NOMO-1 treated with DMSO at 0.1 percent for 48 hours (cell line): ENCODE measurements around the gene DMXL2.
"Not testable (repeated sequence)": the region's sequence is repeated elsewhere in the genome, so short reads cannot be mapped to it uniquely, and the experiment has no call there.

Experiments
- DNase-seq: peaks from one replicate; lab custom pipeline; 2025; ENCODE audit not compliant: unreplicated experiment; lab: John Stamatoyannopoulos, UW

Gene DMXL2

DNA sequence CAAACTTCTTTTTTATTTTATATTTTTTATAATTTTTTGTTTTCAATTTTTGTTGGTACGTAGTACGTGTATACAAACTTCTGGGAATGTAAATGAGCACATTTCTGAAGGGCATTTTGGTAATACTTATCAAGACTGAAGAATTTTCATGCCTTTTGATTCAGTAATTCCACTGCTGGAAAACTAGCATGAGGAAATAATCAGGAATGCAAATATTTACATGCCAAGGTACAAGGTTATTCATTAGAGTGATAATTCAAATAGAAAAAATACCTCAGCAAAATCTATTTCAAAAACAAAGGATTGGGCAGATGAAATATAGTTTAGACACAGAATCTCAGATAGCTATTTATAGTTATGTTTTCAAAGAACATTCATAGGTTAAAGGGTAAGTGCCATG, 128.7 kb downstream of the DMXL2 start:
- DNase-seq, result no peak

DNA sequence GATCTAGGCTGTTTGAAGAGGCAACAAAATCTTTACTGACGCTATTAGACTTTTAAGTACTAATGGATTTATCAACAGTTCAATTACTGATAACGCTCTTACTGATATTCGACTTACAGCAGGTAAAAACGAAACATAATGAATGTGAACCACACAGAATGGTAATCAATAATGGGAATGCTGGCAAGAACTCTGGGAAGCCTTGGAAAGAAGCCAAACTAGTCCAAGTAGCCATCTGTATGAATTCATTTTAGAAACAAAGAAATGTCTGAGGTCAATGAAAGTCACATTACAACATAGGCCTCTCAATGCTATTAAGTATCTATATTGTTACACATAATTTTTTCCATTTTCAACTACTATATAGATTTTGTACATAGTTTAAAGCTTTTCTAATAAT, 130.0 kb downstream of the DMXL2 start:
- no peak for DNase-seq

DNA sequence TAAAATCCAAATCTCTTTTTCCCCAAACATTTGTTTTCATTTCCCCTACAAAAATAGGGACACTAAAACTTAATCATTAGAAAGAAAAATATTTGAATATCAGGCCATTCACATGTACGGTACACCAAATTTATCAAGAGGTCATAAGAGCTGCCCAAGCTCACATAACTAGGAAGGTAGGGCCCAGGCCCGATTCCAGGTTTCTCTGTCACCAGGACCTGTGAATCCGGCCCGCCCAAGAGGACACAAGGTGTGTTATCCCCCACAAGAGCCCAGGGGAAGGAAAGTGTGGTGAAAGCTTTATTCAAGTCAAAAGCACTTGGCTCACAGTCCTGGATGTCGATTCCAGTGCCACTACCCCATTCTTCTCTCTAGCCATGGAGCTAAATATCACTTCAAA, 130.6 kb downstream of the DMXL2 start:
- no peak for DNase-seq

DNA sequence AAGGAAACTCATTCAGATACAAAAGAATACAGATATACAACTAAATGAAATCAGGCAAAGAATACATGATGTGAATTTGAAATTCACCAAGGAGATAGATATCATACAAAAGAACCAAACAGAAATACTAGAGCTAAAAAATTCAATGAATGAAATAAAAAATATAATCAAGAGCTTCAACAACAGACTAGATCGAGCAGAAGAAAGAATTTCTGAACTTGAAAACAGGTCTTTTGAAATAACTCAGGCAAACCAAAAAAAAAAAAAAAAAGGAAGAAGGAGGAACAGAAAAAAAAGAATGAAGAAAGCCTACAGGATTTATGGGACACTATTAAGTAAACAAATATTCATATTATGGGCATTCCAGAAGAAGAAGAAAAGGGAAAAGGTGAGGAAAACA, 137.8 kb downstream of the DMXL2 start:
- no peak for DNase-seq

DNA sequence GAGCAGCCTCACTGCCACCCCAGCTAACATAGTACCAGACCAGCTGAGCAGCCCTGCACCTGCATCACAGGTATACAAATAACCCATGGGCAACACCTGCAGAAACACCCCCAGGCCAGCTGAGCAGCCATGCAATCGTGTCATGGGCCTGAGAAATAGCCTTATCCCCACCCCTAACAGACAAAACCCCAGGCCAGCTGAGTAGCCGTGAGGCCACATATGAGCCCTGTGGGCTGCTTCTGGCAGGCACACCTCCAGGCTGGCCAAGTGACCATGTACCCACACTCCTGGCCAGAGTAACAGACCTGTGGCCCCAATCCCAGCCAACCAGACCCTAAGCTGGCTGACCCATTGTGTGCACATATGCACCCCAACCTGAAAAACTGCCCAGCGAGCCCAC, 138.6 kb downstream of the DMXL2 start:
- no peak for DNase-seq

DNA sequence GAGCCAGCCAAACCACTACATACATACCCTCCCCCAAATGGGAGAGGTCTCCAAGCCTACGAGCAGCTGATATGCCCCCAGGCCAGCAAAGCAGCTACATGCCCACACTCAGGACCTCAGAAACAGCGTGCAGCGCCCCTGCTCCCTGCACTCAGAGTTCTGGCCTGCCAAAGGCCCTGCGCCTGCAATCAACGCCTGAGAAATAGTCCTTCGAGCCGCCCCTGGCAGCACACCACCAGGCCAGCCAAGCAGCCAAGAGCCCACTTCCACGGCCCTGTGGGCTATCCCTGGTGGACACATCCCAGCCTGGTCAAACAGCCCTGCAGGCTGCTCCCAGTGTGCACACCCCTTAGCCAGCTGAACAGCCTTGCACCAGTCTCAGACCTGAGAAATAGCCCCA, 139.1 kb downstream of the DMXL2 start:
- DNase-seq, result no peak

DNA sequence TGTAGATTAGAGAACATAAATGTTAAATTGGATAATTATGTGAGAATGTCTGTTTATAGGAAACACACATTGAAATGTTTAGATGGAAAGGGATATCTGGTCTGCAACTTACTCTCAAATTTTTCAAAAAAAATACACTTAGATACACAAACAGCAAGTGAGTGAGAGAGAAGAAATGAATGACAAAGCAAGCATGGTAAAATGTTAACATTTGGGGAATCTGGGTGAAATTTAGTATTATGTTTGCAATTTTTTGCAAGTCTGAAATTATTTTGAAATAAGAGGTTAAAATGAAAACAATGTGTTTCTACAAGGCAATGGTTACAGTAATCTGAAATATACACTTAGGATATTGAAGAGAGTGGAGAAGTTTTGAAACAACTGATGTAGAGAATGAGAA, 146.8 kb downstream of the DMXL2 start:
- no peak for DNase-seq

DNA sequence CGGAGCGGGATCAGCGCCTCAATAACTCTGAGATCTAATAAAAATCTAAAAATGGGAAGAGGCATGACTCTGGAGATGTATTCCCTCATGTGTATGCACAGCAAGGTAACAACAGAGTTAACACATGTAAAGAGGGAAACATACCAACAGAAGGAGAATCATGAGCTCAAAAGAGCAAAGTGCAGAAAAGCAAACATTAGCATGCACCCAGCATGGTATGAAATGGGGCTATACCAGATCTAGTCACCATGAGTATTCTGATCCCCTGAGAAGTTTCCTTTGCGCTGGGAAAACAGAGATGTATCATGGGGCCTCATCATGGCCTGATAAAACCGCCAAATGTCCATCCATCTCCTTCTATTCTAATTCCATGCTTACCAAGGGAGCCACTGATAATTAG, 152.1 kb downstream of the DMXL2 start:
- DNase-seq, result no peak

DNA sequence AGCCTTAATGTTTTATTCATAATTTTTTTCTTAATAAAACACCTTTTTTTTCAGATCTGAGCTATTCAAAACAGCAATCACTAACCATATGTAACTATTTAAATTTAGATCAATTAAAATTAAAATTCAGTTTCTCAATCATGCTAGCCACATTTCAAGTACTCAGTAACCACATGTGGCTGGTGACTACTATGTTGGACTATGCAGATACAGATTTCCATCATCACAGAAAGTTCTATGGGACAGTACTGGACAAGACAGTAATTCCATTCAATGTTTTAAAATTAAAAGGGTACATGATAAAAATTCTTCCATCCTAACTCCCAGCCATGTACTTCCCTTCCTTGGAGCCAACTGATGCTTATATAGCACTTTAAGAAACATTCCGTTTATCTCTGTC, 161.8 kb downstream of the DMXL2 start:
- DNase-seq, result no peak

DNA sequence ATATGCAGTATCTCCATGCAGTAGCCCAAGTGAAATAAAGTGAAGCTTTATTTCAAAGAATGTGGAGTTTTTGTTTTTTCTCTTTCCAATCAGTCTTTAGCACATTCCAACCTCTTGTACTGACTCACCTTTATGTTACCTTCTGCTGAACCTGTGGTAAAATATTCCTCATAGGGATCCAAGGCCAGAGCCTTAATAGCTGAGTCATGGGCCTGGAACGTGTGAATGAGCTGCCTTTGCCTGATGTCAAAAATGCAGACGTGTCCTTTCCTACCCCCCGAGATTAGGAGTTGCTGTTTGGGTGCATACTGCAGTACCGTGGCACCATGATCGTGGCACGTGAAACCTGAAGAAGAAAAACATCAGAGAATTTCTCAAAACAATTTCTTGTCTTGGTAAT, 172.6 kb downstream of the DMXL2 start:
- no peak for DNase-seq

DNA sequence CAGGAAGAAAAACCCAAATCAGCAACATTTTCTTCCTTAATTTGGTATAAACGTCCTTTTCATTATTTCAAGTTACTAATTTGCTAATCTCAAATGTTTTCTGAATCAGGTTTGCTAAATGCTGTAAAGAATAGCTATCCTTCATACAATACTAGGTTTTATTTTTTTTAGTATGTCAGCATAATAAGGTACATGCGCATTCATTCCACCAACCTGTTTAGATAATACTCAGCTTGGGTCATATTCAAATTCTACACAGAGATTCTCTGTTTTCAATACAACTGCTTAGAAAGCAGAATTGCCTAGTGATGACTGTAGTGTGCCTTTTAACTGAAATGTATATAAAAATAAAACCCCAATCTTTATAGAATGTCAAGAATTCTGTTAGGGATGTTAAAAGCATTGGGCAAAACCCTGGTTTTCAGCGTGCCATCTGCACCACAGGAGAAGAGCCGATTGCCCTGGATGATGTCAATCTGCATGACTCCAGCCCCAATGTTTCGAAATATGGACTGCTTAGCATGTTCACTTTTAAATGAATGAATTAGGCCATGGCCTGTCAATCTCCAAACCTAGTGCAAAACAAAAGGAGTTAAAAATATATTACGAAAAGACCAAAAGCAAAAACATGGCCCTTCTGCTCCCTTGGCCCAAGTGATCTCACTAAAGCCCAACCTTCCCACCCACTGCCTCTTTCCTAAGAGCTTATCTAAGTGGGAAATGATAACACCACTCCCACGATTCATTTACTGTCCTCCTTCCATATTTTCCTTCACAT, 173.8 kb downstream of the DMXL2 start:
- DNase-seq, result no peak

DNA sequence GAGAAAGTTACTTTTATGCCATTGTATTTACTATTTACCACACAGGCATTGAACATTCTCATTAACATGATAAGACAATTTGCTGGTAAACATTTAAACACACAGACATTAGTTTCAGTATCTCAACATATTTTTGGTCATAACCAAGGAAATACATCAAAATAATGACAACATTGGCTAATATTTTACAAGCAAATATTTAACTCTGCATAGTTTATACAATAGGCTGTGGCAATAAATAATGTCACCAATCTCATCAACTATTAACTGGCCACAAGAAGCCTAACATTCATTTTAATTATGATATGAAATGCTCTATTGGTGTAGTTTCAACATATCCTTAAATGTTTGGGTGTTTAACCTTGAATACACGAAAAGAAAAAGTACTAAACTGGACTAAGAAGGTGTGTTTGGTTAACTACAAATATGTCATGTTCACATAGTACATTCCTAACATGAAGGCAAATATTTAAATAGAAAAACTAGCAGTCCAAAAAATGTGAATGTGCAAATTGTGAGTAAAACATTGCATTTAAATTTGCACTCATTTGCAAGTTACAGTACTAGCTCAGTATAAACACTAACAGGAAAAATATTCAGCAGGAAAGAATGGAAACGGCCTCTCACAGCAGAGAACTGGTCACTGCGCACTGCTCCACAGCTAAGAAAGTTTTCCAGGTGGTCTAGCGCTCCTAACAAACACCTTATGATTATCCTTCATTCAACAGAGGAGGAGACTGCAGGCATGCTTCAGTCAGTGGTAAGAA, 174.5 kb downstream of the DMXL2 start:
- DNase-seq, result no peak

DNA sequence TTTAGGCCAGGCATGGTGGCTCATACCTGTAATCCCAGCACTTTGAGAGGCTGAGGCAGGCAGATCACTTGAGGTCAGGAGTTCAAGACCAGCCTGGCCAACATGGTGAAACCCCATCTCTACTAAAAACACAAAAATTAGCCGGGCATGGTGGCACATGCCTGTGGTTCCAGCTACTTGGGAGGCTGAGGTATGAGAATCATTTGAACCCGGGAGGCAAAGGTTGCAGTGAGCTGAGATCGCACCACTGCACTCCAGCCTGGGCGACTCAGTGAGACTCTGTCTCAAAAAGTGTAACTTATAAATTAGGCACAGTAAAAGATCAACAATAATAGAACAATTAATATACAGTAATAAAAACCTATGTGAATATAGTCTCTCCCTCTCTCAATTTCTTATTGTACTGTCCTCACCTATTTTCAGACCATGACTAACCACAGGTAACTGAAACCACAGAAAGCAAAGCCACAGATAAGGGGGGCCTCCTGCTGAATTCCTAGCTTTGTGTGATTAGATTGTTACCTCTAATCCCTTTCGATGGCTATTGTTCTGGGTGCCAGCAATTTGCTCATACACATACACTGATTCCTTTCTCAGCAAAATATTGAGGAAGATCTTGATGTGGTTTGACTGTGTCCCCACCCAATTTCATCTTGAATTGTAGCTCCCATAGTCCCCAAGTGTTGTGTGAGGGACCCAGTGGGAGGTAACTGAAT, 176.4 kb downstream of the DMXL2 start:
- not testable (repeated sequence) for DNase-seq

DNA sequence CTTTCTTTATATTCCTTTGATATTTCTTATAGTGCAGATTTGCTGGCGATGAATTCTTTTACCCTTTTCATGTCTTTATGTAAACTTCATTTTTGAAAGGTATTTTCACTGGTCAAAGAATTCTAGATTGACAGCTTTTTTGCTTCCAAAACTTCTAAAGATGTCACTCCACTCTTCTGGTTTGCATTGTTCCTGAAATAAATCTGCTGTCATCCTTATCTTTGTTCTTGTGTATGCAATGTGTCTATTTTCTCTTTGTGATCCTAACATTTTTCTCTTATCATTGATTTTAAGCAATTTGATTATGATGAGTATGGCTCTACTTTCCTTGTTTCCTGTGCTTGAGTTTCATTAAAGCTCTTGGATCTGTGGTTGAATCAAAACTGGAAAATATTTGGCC, 177.8 kb downstream of the DMXL2 start:
- DNase-seq, result no peak

DNA sequence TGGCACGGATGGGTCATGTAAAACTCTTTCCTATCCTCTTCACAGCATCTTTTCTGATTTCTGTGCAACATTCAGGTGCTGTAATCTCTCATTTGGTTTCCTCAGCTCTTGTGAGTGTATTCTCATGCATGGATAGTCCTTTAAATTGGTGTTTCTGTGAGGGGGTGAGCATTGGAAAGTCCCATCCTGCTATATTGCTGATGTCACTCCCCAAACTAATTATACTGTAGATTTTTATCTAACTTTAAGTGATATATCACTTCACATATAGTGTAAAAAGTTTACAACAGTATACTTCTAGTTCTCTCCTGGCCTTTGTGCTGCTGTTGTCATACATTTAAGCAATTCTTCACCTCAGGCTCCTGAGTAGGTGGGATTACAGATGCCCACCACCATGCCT, 178.5 kb downstream of the DMXL2 start:
- DNase-seq, result no peak

DNA sequence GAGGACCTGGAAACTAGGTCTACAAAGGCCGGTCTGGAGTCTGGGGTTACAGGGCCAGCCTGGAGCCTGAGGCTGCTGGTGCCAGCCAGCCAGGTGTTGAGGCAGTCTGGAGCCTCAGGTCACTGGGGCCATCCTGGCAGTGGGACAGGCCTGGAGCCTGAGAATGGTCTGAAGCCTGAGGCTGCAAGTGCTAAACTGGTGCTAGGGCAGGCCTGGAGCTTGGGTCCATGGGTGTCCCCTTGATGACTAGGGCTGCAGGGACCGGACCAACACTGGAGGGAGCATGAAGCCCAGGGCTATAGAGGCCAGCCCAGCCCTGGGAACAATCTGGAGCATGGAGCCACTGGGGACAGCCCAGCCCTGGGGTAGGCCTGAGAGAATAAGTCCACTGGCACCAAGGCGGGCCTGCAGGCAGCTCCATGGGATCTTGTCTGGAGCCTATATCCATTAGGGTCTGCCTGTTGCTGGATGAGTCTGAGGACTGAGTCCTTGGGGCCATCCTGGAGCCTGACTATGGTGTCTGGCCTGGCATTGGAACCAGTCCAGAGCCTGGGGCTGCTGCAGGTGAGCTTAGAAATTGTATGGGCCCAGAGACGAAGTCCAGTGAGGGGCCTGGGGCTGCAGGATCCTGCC, 179.2 kb downstream of the DMXL2 start:
- no peak for DNase-seq

DNA sequence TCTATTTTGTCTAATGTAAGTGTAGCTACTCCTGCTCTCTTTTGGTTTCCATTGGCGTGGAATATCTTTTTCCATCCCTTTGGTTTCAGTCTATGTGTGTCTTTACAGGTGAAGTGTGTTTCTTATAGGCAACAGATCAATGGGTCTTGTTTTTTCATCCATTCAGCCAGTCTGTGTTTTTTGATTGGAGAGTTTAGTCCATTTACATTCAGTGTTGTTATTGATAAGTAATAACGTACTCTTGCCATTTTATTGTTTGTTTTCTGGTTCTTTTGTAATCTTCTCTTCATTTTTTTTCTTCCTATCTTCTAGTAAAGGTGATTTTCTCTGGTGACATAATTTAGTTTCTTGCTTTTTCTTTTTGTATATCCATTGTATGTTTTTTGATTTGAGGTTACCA, 184.0 kb downstream of the DMXL2 start:
- DNase-seq, result no peak

DNA sequence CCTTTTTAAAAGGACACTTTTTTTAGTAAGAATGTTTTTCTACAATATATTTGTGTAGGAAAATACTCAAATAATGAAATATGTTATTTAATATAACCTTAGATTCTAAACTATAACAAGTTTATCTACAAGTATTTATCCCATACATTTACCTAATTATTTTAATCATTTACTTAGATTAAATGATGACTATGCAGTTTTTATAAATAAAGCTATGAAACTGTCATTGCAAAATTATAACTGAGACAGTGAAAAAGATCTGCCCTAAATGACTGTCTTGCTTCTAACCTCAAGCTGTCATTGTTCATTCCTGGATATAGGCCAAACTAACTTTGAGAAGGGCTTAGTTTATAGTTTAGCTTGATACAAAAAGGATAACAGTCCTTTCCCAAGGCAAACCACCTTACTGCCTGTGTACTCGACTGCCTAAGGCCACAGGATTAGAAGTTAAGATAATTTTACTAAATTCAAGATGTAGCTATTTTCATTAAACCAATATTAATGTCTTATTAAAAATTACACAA, 197.0 kb downstream of the DMXL2 start:
- DNase-seq, result no peak

DNA sequence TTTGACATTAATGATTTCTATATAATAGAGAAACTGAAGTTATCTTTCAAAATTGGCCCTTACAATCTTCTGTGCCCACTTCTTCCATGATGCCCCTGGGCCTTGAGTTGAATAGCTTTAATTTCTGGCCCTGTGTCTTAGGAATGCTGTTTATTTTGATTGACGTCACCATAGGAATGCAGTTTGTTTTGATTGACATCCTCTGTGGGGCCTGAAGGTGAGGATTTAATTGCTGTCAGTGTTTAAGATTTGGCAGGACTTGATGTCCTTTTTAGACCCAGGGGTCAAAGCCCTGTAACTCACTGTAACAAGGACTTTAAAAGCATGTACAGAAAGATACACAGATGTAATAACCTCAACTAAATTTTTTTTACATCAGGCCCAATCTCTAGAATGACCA, 197.8 kb downstream of the DMXL2 start:
- no peak for DNase-seq

DNA sequence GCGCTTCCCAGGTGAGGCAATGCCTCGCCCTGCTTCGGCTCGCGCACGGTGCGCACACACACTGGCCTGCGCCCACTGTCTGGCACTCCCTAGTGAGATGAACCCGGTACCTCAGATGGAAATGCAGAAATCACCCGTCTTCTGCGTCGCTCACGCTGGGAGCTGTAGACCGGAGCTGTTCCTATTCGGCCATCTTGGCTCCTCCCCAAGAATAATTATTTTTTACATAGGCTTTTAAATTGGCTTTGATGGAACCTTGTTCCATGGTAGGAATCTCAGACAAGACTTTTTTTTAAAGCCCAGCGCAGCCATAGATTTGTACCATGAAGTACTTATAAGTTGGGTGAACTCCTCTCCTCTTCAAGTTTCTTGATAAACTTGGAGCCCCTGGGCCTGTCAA, 199.5 kb downstream of the DMXL2 start:
- not testable (repeated sequence) for DNase-seq

DNA sequence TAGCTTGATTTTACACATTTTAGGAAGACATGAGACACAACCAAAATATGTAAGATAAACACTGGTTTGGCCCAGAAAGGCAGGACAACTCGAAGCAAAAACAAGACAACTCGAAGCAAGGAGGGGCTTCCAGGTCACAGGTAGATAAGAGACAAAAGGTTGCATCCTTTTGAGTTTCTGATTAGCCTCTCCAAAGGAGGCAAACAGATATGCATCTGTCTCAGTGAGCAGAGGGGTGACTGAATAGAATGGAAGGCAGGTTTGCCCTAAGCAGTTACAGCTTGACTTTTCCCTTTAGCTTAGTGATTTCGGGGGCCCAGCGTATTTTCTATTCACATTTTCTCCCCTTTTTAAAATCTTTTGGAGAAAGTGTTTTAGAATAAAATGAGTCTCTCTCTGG, 206.4 kb downstream of the DMXL2 start:
- DNase-seq, result no peak
